Epithelial cell of alveolus of lung (primary cell): ENCODE measurements around the gene LAMB4. TPM values are rescaled to one million over a fixed set of nuclear protein-coding genes. Genes with fewer than 3 reads are reported as not detected.

ENCODE experiments used
- total RNA-seq: library from RNA; depleted of rRNA; stranded (reverse); fragments of >200 nt; gene quantifications from 2 replicates; pipeline ENCODE4 v1.2.1, GENCODE V29; 2015

Gene LAMB4, protein sequence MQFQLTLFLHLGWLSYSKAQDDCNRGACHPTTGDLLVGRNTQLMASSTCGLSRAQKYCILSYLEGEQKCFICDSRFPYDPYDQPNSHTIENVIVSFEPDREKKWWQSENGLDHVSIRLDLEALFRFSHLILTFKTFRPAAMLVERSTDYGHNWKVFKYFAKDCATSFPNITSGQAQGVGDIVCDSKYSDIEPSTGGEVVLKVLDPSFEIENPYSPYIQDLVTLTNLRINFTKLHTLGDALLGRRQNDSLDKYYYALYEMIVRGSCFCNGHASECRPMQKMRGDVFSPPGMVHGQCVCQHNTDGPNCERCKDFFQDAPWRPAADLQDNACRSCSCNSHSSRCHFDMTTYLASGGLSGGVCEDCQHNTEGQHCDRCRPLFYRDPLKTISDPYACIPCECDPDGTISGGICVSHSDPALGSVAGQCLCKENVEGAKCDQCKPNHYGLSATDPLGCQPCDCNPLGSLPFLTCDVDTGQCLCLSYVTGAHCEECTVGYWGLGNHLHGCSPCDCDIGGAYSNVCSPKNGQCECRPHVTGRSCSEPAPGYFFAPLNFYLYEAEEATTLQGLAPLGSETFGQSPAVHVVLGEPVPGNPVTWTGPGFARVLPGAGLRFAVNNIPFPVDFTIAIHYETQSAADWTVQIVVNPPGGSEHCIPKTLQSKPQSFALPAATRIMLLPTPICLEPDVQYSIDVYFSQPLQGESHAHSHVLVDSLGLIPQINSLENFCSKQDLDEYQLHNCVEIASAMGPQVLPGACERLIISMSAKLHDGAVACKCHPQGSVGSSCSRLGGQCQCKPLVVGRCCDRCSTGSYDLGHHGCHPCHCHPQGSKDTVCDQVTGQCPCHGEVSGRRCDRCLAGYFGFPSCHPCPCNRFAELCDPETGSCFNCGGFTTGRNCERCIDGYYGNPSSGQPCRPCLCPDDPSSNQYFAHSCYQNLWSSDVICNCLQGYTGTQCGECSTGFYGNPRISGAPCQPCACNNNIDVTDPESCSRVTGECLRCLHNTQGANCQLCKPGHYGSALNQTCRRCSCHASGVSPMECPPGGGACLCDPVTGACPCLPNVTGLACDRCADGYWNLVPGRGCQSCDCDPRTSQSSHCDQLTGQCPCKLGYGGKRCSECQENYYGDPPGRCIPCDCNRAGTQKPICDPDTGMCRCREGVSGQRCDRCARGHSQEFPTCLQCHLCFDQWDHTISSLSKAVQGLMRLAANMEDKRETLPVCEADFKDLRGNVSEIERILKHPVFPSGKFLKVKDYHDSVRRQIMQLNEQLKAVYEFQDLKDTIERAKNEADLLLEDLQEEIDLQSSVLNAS (N-terminal part only)
- 0.40 TPM in 1 of 2 replicates, not detected in the other for total RNA-seq

DNA sequence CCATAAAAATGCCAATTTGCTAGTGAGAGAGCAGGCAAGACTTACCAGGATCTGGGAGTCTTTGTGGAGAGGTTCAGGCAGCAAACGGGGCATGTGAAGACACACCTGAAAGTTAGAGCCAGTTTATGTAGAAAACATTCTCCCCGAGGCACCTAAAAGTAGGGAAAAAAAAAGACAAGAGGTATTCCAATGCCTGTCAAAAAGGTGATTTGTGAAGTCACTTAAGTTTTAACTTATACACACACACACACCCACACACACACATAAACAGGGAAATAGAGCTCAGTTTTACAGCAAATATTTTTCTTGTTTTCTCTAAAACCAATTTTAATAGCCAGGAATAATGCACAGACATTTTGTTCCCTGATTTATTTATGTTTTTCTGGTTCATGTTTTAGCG lies at the start of gene LAMB4:
Gene LAMB4 (minus strand): TSS at position 101 of the 400 bp plus-strand sequence. CDS start 7,197 bp downstream, outside the sequence.

DNA sequence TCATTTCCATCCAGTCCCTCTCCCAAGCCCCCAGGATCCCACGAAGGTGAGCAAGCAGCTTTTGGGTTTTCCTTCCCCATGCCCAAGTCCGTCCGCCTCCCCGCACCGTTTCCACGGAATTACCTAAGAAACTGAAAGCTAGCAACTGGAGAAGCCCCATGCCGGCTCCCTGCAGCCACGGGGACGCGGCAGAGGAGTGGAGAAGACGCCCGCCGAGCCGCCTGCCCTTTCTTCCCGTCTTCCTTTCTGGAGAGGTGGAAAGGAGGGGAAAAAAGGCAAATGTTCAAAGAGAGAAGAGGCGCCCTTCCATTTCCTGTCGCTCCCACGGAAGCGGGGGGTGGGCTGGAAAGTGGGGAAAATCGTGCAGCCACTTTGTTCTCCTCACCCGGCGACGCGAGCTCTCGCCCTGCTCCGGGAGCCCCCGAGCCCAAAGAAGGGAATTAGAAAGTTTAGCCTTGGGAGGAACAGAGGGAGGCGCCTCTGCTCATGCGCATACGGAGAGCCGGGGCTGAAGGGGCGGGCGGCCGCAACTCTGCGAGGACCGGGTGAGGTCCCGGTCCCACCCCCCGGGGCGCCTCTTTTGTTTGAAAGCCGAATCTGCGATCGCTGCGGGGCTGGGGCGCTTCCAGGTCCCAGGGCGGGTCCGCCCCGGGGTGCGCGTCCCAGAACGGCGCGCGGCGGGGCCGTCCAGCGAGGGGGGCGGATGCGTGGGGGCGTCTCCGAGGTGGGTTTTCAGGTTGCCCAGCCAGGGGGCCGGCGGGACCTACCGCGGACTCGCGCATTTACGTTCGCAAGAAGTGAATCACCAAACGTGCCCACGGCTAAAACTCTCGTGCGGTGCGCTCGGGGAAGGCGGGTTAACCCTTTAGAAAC lies 127.2 kb downstream of the LAMB4 start, which contains the start of gene LAMB1:
Gene LAMB1 (minus strand): TSS at position 436 of the 873 bp plus-strand sequence. CDS start 276 bp downstream, at position 160.

Other genes starting within 250 kb of the LAMB4 start
- gene DLD, start 239.2 kb downstream of the LAMB4 start, total RNA-seq = 29.5 and 36.6 TPM in 2 replicates
- 209 and 712 TPM in 2 replicates for gene LAMB1, start 127.2 kb downstream of the LAMB4 start, total RNA-seq